OCI-LY7 (cell line): ENCODE measurements around the gene DMRT1. TPM values are rescaled to one million over a fixed set of nuclear protein-coding genes. Genes with fewer than 3 reads are reported as not detected.
"Not testable (repeated sequence)": the region's sequence is repeated elsewhere in the genome, so short reads cannot be mapped to it uniquely, and the experiment has no call there.

ENCODE experiments used
- BruUV-seq: library from RNA; stranded (reverse); fragments of 400-500 nt; replicated peaks from 2 replicates; lab custom pipeline; 2021; lab: Mats Ljungman, UMichigan
- CTCF ChIA-PET: fragments of 300-600 bp; sonication (Branson Sonifier 250); formaldehyde crosslinking; loops from one replicate; lab custom pipeline; 2022; ENCODE audit warnings: antibody characterized with exemption; ENCODE audit not compliant: unreplicated experiment; lab: Charles Lee
- POLR2A ChIA-PET: fragments of 300-600 bp; sonication (Branson Sonifier 250); formaldehyde crosslinking; loops from one replicate; lab custom pipeline; 2022; ENCODE audit warnings: antibody characterized with exemption; lab: Charles Lee
- DNase-seq: peaks from one replicate; pipeline ENCODE4 v3.0.0-alpha.2; 2015; ENCODE audit warnings: low spot score
- H2AFZ ChIP-seq: fragments of 200-600 bp; sonication (generic), shearing (Covaris generic); 2 replicates; pipeline ENCODE4 v1.6.1; 2014; ENCODE audit warnings: mild to moderate bottlenecking, antibody characterized with exemption, low read length, moderate library complexity
- H3K27ac ChIP-seq: fragments of 200-600 bp; sonication (generic); 2 replicates; pipeline ENCODE4 v1.5.1; 2014; ENCODE audit warnings: mixed run types, low read depth, mild to moderate bottlenecking, moderate library complexity, low read length, inconsistent platforms; ENCODE audit not compliant: poor library complexity, severe bottlenecking
- H3K36me3 ChIP-seq: fragments of 200-600 bp; sonication (generic); 2 replicates; pipeline ENCODE4 v1.6.1; 2014; ENCODE audit warnings: mild to moderate bottlenecking, antibody characterized with exemption, low read length, moderate library complexity, mixed read lengths; ENCODE audit not compliant: insufficient read depth
- H3K4me1 ChIP-seq: fragments of 200-600 bp; sonication (generic); 2 replicates; pipeline ENCODE4 v1.5.1; 2014; ENCODE audit warnings: mild to moderate bottlenecking, low read length; ENCODE audit not compliant: insufficient read depth, poor library complexity, severe bottlenecking
- H3K4me2 ChIP-seq: fragments of 200-600 bp; sonication (generic); 2 replicates; pipeline ENCODE4 v1.6.1; 2014; ENCODE audit warnings: mild to moderate bottlenecking, low read length
- H3K4me3 ChIP-seq: fragments of 200-600 bp; sonication (generic); 2 replicates; pipeline ENCODE4 v1.5.1; 2014; ENCODE audit warnings: mild to moderate bottlenecking, low read depth, low read length; ENCODE audit not compliant: poor library complexity, severe bottlenecking
- H3K79me2 ChIP-seq: fragments of 200-600 bp; sonication (generic); 2 replicates; pipeline ENCODE4 v1.6.1; 2016; ENCODE audit warnings: low read depth, mild to moderate bottlenecking, low read length, moderate library complexity, mixed read lengths; ENCODE audit not compliant: insufficient read depth
- H3K9me2 ChIP-seq: fragments of 200-600 bp; sonication (generic); 2 replicates; pipeline ENCODE4 v1.6.1; 2016; ENCODE audit warnings: mild to moderate bottlenecking, low read length, mixed read lengths; ENCODE audit not compliant: insufficient read depth
- H3K9me3 ChIP-seq: fragments of 200-600 bp; sonication (generic); 2 replicates; pipeline ENCODE4 v1.6.1; 2014; ENCODE audit warnings: mild to moderate bottlenecking, mixed run types, low read length, mixed read lengths
- H4K20me1 ChIP-seq: fragments of 200-600 bp; sonication (generic); 2 replicates; pipeline ENCODE4 v1.6.1; 2014; ENCODE audit warnings: mild to moderate bottlenecking, antibody characterized with exemption, low read length, moderate library complexity, mixed read lengths; ENCODE audit not compliant: insufficient read depth
- CTCF ChIP-seq: fragments of 200-600 bp; sonication (generic); conservative IDR thresholded peaks from 2 replicates; pipeline ENCODE4 v1.5.1; 2014; ENCODE audit warnings: mild to moderate bottlenecking, antibody characterized with exemption, low read length, moderate library complexity, mixed read lengths
- EZH2phosphoT487 ChIP-seq: fragments of 200-600 bp; sonication (generic); IDR thresholded peaks from 2 replicates; pipeline ENCODE4 v1.6.1; 2018; ENCODE audit warnings: low read depth, borderline replicate concordance, mild to moderate bottlenecking, mixed run types, antibody characterized with exemption, low read length, moderate library complexity, mixed read lengths
- intact Hi-C: fragments of 100-400 bp; cut with micrococcal nuclease; formaldehyde crosslinking; loops from one replicate; pipeline ENCODE4 v1.10.0; 2022; ENCODE audit not compliant: unreplicated experiment
- total RNA-seq, 2 experiments: library from RNA; depleted of rRNA in 1 of 2; stranded (reverse); fragments of >200 nt in 1 of 2; shearing (Covaris generic) in 1 of 2; gene quantifications; 2 replicates each; pipeline ENCODE4 v1.2.3, GENCODE V29; 2014 to 2022

The DMRT1 gene
- total RNA-seq, 2 experiments from 2014 or later, result not detected

- intact Hi-C loops, result no loop called here
- peak; percentile 76 for DNase-seq
Measured at GRCh38 chr9:859251-859650, 17.8 kb downstream of the DMRT1 start.

GRCh38 chr9:860706-861105 lies 19.2 kb downstream of the DMRT1 start:
- Histone ChIP-seq H3K27ac (no peak overlapping the region), H3K79me2 (no peaks in the 10 kb centered on the region), H3K4me3 (no peak overlapping the region), H4K20me1 (no peaks in the 10 kb centered on the region), H3K9me2 (no peaks in the 10 kb centered on the region), H2AFZ (no peak overlapping the region), H3K9me3 (no peaks in the 10 kb centered on the region), H3K36me3 (no peaks in the 10 kb centered on the region), H3K4me1 (peaks cover 12% of the 10 kb centered on the region), H3K4me2 (no peak overlapping the region)
- ChIA-PET POLR2A (interaction anchor here (0.7 to 1.4 kb wide), 3 partner anchors 10 to 13 kb away, joined by 3 to 4 read pairs (median 3); no protein-coding TSS in a partner anchor), CTCF (no interaction called here)
- intact Hi-C loops, result no loop called here
- DNase-seq, result no peak
- TF ChIP-seq EZH2phosphoT487 (no peak), CTCF (no peak)
- BruUV-seq, result no TSS peak

More at GRCh38 chr9:859251-859650, 17.8 kb downstream of the DMRT1 start:
- peak overlapping the region; percentile 44 for H3K27ac ChIP-seq
- no peaks in the 10 kb centered on the region for H4K20me1 ChIP-seq
- no peak for TF ChIP-seq EZH2phosphoT487
- TF ChIP-seq CTCF, result no peak
- peak overlapping the region; percentile 51 for H3K4me3 ChIP-seq
- H3K9me2 ChIP-seq, result no peaks in the 10 kb centered on the region
- peak overlapping the region; percentile 92 for H3K4me2 ChIP-seq
- no TSS peak for BruUV-seq
- POLR2A ChIA-PET, result interaction anchor here (0.6 to 1.4 kb wide), 3 partner anchors 9 to 31 kb away, joined by 3 to 8 read pairs (median 4); no protein-coding TSS in a partner anchor
- no peaks in the 10 kb centered on the region for H3K36me3 ChIP-seq
- H3K4me1 ChIP-seq, result peaks cover 12% of the 10 kb centered on the region
- no peaks in the 10 kb centered on the region for H3K79me2 ChIP-seq
- H3K9me3 ChIP-seq, result no peaks in the 10 kb centered on the region
- H2AFZ ChIP-seq, result peak overlapping the region; percentile 84; the same call in 1 of the 2 replicates
- CTCF ChIA-PET, result interaction anchor here (0.9 kb wide), 1 partner anchor 25 kb away, joined by 4 read pairs; no protein-coding TSS in a partner anchor

GRCh38 chr9:861525-861924 lies 20.0 kb downstream of the DMRT1 start:
- DNase-seq, BruUV-seq, H3K4me2 ChIP-seq, H3K9me3 ChIP-seq, H3K79me2 ChIP-seq, H3K27ac ChIP-seq, H3K9me2 ChIP-seq, H2AFZ ChIP-seq, intact Hi-C loops, H3K36me3 ChIP-seq, H3K4me3 ChIP-seq, H4K20me1 ChIP-seq, CTCF ChIA-PET: not testable (repeated sequence)
- peaks cover 12% of the 10 kb centered on the region for H3K4me1 ChIP-seq
- POLR2A ChIA-PET, result interaction anchor here (0.8 kb wide), 1 partner anchor 14 kb away, joined by 3 read pairs; no protein-coding TSS in a partner anchor
